K562 (cell line): ENCODE data around the gene RAB43. TPM values are rescaled to one million over a fixed set of nuclear protein-coding genes. Genes with fewer than 3 reads are reported as not detected.

ENCODE experiments used
- ADNP ChIP-seq: fragments of 200-800 bp; sonication (Bioruptor generic); IDR thresholded peaks from 2 replicates; pipeline ENCODE4 v1.6.1; 2016; ENCODE audit warnings: missing genetic modification characterization, missing compliant biosample characterization
- EHMT2 ChIP-seq: fragments of 450-650 bp; IDR thresholded peaks from 2 replicates; pipeline ENCODE4 v1.6.1; 2018; ENCODE audit warnings: antibody characterized with exemption
- KHSRP ChIP-seq: fragments of 450-650 bp; IDR thresholded peaks from 2 replicates; pipeline ENCODE4 v1.6.1; 2017
- NCOR1 ChIP-seq: fragments of 450-650 bp; IDR thresholded peaks from 2 replicates; pipeline ENCODE4 v1.6.1; 2016; ENCODE audit warnings: mild to moderate bottlenecking, moderate library complexity
- NFIX ChIP-seq: fragments of 250-450 bp; sonication (Bioruptor Pico); IDR thresholded peaks from 2 replicates; pipeline ENCODE4 v1.4.0; 2020; ENCODE audit warnings: low read depth, mild to moderate bottlenecking, moderate library complexity
- POLR2AphosphoS5 ChIP-seq: IDR thresholded peaks from 2 replicates; pipeline ENCODE4 v1.6.1; 2011; ENCODE audit warnings: mild to moderate bottlenecking, low read depth, low read length, moderate library complexity; ENCODE audit not compliant: control insufficient read depth, insufficient read depth
- POU5F1 ChIP-seq: fragments of 150-350 bp; IDR thresholded peaks from 2 replicates; pipeline ENCODE4 v1.6.1; 2014; ENCODE audit warnings: borderline replicate concordance, low read length, low read depth, mild to moderate bottlenecking; ENCODE audit not compliant: partially characterized antibody
- RBM22 ChIP-seq: fragments of 200-400 bp; formaldehyde crosslinking; IDR thresholded peaks from 2 replicates; pipeline ENCODE4 v1.6.1; 2018; ENCODE audit warnings: low read length, low read depth; ENCODE audit not compliant: poor library complexity, severe bottlenecking
- SMARCB1 ChIP-seq: IDR thresholded peaks from 2 replicates; pipeline ENCODE4 v1.6.1; 2011; ENCODE audit warnings: improper control_type of control experiment, low read depth; ENCODE audit not compliant: insufficient read length
- ZNF140 ChIP-seq: fragments of 250-450 bp; sonication (Bioruptor Pico); IDR thresholded peaks from 2 replicates; pipeline ENCODE4 v1.8.0; 2021; ENCODE audit warnings: moderate library complexity, mild to moderate bottlenecking, inconsistent platforms
- ZNF668 ChIP-seq: fragments of 250-450 bp; sonication (Bioruptor Pico); IDR thresholded peaks from 2 replicates; pipeline ENCODE4 v1.8.0; 2022; ENCODE audit warnings: mild to moderate bottlenecking, inconsistent platforms
- polyA plus RNA-seq, 8 experiments: library from polyadenylated mRNA; depleted of rRNA in 4 of 8; stranded (reverse) in 5 of 8; unstranded in 3 of 8; fragments of >200 nt; fragmentation: Nextera tagmentation in 2 of 8; fragmentation: Illumina TruSeq in 1 of 8; extraction: Ambion mirVana in 2 of 8; extraction: Trizol in 1 of 8; gene quantifications; 2 replicates each; pipeline versions ENCODE4 v1.2.1 to v1.2.3, GENCODE V29; 2011 to 2014; ENCODE audit warnings: inconsistent platforms in 1 of 8, missing spikeins in 1 of 8
- total RNA-seq, 7 experiments: library from RNA; depleted of rRNA in 6 of 7; stranded (reverse); fragments of >200 nt in 6 of 7; fragmentation: Illumina TruSeq in 2 of 7; extraction: Trizol in 2 of 7; gene quantifications; 2 replicates each; pipeline versions ENCODE4 v1.2.1 to v1.2.3, GENCODE V29; 2011 to 2021; ENCODE audit warnings: low replicate concordance in 1 of 7
- TF ChIP-seq, protein P1 (sequence below): sonication (generic); formaldehyde crosslinking; IDR thresholded peaks from 2 replicates; pipeline ENCODE4 v1.8.1; 2023; ENCODE audit warnings: missing genetic modification reagents, mild to moderate bottlenecking, borderline replicate concordance
- TF ChIP-seq, protein P2 (sequence below): fragments of 450-650 bp; IDR thresholded peaks from one replicate; pipeline ENCODE4 v1.6.1; 2018; ENCODE audit warnings: mild to moderate bottlenecking, moderate library complexity; ENCODE audit not compliant: partially characterized antibody
- TF ChIP-seq, protein P3 (sequence below): fragments of 450-650 bp; IDR thresholded peaks from 2 replicates; pipeline ENCODE4 v1.6.1; 2016; ENCODE audit warnings: antibody characterized with exemption

Gene RAB43
- total and polyA plus RNA-seq, 9 of the 15 experiments (the other 6 are each of a cell fraction or from before 2014, with no cell fraction given) = 0.04 to 6.8 (median 1.7) TPM; not detected in 2

DNA sequence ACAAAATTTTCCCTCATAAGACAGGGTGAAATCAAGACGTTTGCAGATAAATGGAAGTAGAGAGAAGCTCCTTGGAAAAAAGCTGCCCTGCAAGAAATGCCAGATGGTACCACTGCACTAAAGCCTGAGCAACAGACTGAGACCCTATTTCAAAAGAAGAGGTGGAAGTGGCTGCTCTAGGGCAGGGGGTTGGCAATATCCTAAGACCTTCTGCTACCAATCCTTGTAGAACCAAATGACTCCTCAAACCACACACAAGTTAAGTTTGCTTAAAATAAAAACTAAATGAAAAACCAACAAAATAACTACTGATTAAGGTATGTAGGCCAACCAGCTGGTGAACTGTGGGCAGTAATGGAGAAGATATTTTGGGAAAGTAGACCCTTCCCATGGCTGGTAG is 21.3 kb downstream of the RAB43 start (continued):
- TF ChIP-seq, protein P1, sequence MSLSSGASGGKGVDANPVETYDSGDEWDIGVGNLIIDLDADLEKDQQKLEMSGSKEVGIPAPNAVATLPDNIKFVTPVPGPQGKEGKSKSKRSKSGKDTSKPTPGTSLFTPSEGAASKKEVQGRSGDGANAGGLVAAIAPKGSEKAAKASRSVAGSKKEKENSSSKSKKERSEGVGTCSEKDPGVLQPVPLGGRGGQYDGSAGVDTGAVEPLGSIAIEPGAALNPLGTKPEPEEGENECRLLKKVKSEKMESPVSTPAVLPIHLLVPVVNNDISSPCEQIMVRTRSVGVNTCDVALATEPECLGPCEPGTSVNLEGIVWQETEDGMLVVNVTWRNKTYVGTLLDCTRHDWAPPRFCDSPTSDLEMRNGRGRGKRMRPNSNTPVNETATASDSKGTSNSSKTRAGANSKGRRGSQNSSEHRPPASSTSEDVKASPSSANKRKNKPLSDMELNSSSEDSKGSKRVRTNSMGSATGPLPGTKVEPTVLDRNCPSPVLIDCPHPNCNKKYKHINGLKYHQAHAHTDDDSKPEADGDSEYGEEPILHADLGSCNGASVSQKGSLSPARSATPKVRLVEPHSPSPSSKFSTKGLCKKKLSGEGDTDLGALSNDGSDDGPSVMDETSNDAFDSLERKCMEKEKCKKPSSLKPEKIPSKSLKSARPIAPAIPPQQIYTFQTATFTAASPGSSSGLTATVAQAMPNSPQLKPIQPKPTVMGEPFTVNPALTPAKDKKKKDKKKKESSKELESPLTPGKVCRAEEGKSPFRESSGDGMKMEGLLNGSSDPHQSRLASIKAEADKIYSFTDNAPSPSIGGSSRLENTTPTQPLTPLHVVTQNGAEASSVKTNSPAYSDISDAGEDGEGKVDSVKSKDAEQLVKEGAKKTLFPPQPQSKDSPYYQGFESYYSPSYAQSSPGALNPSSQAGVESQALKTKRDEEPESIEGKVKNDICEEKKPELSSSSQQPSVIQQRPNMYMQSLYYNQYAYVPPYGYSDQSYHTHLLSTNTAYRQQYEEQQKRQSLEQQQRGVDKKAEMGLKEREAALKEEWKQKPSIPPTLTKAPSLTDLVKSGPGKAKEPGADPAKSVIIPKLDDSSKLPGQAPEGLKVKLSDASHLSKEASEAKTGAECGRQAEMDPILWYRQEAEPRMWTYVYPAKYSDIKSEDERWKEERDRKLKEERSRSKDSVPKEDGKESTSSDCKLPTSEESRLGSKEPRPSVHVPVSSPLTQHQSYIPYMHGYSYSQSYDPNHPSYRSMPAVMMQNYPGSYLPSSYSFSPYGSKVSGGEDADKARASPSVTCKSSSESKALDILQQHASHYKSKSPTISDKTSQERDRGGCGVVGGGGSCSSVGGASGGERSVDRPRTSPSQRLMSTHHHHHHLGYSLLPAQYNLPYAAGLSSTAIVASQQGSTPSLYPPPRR (CRISPR knock-in tag) = no peak
- TF ChIP-seq NFIX (CRISPR knock-in tag) (no peak), ADNP (tag) (no peak), EHMT2 (no peak), RBM22 (no peak), NCOR1 (no peak), ZNF668 (no peak), ZNF140 (CRISPR knock-in tag) (no peak), POLR2AphosphoS5 (no peak), KHSRP (no peak), POU5F1 (no peak), SMARCB1 (no peak)
- TF ChIP-seq, protein P2, sequence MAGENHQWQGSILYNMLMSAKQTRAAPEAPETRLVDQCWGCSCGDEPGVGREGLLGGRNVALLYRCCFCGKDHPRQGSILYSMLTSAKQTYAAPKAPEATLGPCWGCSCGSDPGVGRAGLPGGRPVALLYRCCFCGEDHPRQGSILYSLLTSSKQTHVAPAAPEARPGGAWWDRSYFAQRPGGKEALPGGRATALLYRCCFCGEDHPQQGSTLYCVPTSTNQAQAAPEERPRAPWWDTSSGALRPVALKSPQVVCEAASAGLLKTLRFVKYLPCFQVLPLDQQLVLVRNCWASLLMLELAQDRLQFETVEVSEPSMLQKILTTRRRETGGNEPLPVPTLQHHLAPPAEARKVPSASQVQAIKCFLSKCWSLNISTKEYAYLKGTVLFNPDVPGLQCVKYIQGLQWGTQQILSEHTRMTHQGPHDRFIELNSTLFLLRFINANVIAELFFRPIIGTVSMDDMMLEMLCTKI = no peak
- TF ChIP-seq, protein P3, sequence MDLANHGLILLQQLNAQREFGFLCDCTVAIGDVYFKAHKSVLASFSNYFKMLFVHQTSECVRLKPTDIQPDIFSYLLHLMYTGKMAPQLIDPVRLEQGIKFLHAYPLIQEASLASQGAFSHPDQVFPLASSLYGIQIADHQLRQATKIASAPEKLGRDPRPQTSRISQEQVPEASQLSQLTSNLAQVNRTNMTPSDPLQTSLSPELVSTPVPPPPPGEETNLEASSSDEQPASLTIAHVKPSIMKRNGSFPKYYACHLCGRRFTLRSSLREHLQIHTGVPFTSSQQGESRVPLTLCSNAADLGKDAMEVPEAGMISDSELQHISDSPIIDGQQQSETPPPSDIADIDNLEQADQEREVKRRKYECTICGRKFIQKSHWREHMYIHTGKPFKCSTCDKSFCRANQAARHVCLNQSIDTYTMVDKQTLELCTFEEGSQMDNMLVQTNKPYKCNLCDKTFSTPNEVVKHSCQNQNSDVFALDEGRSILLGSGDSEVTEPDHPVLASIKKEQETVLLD = no peak
